Left renal cortex interstitium (tissue), 4 donors: ENCODE data around the gene KIAA1328. TPM values are rescaled to one million over a fixed set of nuclear protein-coding genes. Genes with fewer than 3 reads are reported as not detected.
"Not testable (repeated sequence)": the region's sequence is repeated elsewhere in the genome, so short reads cannot be mapped to it uniquely, and the experiment has no call there.

Source experiments
- DNase-seq, 4 donors: peaks; one replicate each; pipeline ENCODE4 v3.0.0-alpha.2; 2013; ENCODE audit warnings: low read depth in 4 of 4, low spot score in 2 of 4, missing footprints in 1 of 4
- polyA plus RNA-seq, 4 donors: library from polyadenylated mRNA; unstranded; fragments of 120-200 nt; gene quantifications; one replicate each; pipeline ENCODE4 v1.2.1, GENCODE V29; 2013; ENCODE audit not compliant: insufficient read length in 4 of 4

The KIAA1328 gene
- polyA plus RNA-seq, 4 donors = 8.6 to 13.6 (median 11.3) TPM

- DNase-seq = no peak
These were observed 295.6 kb downstream of the KIAA1328 start for GRCh38 chr18:37124516-37124915.

DNA sequence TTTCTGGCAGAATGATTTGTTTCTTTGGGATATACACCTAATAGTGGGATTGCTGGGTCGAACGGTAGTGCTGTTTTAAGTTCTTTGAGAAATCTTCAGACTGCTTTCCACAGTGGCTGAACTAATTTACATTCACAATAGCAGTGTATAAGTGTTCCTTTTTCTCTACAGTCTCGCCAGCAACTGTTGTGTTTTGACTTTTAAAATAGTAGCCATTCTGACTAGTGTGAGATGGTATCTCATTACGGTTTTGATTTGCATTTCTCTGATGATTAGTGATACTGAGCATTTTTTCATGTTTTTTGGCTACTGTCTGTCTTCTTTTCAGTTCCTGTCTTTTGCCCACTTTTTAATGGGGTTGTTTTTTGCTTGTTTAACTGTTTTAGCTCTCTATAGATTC is 306.2 kb downstream of the KIAA1328 start:
- DNase-seq = no peak

- DNase-seq = no peak
These were observed 309.5 kb downstream of the KIAA1328 start for GRCh38 chr18:37138456-37138855.

DNA sequence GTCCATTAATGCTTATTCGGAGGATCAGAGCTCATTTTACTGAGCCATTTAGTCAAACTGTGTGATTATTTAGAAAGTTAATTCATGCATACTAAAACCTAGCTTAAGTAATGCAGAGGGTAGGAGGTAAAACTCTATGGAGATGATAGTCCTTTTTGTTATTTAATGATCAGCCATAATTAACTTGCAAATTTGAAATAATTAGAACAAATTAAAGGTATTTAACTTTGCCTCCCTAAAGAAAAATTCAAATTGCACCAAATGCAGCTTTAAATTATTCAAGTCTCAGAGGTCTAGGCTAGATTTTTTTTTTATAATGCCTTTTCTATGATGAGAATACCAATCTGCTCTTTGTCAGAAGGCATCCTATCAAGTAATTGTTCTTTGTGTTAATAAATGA is 310.9 kb downstream of the KIAA1328 start:
- DNase-seq = no peak

DNA sequence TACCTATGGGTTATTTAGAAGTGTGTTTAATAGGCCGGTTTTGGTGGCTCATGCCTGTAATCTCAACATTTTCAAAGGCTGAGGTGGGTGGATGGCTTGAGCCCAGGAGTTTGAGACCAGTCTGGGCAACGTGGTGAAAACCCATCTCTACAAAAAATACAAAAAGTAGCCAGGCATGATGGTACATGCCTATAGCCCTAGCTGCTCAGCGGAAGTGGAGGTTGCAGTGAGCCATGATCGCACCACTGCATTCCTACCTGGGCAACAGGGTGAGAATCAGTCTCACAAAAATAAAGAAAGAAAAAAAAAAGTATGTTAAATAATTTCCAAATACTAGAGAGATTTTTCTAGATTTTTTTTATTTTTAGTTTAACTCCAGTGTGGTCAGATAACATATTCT is 316.0 kb downstream of the KIAA1328 start:
- no peak for DNase-seq

GRCh38 chr18:37156330-37156942 is 327.5 kb downstream of the KIAA1328 start:
- DNase-seq = no peak

DNA sequence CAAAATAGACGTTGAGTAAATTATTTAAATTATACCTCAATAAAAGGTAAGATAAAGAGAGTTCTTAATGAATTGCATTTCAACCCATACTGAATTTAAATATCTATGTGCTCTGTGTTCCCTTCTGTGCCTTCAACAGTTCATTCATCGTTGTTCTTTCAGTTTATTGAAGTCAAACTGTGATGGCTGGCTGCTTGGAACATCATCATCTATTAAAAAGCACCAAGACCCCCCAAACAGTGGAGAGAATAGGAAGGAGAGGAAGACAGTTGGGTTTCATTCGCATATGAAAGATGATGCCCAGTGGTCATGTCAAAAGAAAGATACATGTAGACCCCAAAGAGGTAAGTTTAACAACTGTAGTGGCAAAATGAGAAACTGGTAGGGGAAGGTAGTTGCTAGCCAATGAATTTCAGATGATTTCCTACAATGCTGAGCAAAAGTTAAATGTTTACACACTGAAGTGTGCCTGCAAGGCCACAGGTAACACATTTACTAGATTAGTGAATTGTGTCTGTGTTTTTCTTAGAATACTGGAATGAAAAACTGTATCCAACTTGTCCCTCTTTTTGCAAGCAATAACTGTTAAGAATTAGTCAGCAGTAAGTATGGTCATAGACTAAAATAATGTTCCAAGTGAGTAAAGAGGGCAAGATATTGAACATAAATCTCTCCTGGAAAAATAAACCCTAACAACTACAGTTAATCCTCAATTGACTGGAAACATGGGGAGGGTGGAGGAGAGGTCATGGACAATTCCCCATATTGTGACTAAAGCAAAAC is 331.3 kb downstream of the KIAA1328 start:
- DNase-seq = peak in 1 of 4 donors; percentile 19

DNA sequence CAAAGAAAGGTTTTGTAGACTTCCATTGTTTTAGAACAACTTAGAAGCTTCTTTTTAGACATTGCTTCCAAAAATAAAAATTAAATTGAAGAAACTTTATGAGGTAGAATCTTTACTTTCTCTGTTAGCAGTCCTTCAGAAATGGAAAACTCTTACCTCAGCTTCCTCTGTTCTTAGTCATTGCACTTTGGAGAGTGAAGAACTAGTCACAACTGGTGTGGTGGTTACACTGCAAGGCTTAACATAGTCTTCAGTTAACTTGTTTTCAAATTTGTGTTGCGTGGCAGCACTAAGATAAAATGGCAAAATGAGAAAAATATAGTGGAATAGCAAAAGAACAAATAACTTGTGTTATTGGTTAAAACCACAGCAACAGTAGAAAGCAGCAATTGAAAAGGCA is 332.6 kb downstream of the KIAA1328 start:
- DNase-seq = no peak

DNA sequence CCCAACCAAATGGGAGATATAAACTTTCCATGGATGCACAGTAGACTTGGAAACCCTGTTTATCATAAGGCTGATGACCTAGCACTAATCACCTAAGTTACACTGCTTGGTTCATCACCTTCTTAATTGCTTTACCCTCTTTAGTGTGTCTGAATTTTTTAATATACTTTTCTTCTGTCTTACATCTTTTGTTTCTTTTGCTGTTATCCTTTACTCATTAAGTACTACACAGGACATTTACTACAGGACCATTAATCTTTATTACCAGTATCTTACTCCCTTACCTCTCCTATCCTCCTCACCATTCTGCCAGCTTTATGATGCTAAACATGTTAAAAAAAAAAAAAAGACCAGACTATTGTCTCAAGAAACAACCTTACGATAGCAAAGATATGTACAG is 333.6 kb downstream of the KIAA1328 start:
- peak in 1 of 4 donors; percentile 29 for DNase-seq

DNA sequence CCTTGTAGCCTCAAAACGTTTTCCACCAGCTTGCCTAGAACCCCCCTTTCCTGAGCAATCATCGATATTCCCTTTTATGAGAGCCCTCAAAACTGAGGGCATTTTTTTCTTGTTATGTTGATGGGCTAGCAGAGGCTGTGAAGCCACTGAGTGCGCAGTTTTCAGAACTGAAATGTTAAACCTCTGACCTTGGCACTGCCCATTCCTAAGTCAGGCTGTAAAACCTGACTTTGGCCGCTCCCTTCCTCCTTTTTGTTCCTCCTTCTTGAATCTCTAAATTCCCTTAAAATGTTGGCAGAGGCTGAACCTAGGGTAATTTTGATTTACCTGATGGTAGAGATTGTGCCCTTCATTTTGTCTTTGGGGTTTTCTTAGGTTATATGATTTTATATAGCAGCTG is 334.2 kb downstream of the KIAA1328 start:
- no peak for DNase-seq

DNA sequence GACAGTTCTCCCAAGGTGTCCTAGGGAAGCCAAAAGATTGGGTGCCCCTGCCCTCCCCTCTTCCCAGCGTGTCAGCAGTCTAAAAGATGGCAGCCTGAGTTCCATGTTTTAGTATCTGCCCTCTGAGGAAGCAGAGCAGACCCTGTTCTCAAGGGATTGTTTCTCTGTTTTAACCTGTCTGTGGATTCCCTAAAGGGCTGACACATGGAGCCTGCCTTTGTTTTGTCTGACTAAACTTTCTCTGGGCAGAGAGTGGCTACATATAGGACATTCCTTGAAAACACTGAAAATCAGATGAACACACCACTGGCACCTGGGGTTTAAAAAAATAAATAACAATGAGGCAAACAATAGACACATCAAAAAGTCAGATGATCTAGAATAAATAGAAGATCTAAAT is 337.6 kb downstream of the KIAA1328 start:
- DNase-seq = no peak

DNA sequence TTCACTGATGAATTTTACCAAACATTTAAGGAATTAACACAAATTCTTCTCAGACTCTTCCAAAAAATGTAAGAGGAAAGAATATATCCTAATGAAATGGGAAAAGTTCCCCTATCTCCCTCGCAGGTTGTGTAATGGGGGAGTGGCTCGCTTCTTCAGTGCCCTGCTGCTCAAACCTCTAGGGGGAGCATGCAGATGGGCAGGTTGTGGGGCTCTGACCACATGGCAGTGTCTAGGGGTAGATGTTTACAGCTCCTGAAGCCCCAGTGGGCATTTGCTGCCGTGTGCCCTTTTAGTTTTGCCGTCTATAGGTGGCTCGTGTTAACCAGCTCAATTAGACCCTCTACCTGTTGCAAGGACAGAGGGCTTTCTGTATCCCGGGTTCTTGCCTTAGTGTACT is 338.0 kb downstream of the KIAA1328 start:
- not testable (repeated sequence) for DNase-seq

- DNase-seq = no peak
These were observed 342.1 kb downstream of the KIAA1328 start for GRCh38 chr18:37170984-37171383.

- no peak for DNase-seq
These were observed 344.5 kb downstream of the KIAA1328 start for GRCh38 chr18:37173384-37173783.

GRCh38 chr18:37175727-37176620 is 347.0 kb downstream of the KIAA1328 start:
- DNase-seq = no peak

- DNase-seq = no peak
These were observed 347.7 kb downstream of the KIAA1328 start for GRCh38 chr18:37176621-37176934.

DNA sequence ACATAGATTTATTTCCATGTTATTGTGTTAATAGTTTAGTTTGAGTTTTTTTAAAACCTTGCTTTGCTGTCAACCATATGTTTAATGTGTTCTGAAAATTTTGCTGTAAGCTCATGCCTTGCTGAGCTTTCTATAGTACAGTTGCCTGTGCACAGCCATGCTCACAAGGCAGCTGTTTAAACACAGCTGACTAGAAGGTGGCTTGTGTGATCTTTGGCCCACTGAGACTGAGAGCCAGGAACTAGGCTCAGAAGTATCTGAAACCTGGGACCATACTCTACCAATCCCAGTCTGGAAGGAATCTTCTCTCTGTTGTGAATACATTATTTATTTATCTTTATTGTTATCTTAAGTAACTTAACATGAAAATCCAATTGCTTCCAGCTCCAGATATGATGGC is 350.5 kb downstream of the KIAA1328 start:
- no peak for DNase-seq

DNA sequence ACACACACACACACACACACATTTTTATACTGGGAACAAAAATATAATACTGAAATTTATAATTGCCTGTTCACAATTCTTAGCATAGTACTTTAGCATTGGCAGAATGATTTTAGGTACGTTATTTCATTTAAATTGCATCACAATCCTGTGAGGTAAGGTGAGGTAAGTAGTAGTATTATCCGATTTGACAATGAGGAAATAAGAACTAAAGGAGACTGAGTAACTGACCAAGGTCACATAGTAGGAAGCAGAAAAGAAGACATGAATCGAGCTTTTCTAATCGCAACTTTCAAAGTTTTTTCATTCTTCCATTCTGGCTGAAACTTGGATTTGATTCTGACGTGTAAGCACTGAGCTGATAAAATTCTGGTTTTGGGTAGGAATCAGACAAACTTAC is 351.2 kb downstream of the KIAA1328 start:
- no peak for DNase-seq

DNA sequence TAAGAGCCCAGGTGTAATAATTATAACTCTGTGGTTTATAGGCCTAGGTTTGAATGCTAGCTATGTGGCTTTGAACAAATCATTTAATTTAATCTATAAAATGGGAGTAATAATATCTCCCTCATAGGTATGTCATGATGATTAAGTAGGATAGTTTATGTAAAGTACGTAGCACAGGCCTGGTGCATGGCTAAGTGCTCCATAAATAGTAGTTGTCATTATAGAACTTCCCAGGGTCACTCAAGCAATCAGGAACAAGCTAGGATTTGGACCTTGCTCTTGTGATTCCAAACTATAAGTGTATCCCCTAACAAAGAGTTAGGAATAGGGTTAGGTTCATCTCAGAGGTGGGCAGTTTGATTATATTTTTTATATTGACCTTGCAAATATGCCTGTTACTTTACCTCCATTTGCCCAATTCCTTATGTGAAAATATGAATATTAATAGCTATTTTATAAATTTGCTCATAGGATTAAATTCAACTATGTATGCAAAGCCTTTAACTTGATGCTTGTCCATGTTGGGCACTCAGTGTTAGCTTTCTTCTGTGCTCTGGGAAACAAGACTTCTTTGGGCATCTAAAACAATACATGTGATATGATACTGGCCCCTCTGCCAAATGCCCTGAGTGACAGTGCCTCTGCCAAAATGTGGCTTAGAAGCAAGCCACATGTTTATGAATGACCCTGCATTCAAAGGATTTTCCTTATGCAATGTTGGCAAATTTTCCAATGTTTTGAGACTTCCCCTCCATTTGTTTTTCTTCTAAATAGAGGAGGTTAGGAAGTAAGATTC is 353.6 kb downstream of the KIAA1328 start:
- no peak for DNase-seq

DNA sequence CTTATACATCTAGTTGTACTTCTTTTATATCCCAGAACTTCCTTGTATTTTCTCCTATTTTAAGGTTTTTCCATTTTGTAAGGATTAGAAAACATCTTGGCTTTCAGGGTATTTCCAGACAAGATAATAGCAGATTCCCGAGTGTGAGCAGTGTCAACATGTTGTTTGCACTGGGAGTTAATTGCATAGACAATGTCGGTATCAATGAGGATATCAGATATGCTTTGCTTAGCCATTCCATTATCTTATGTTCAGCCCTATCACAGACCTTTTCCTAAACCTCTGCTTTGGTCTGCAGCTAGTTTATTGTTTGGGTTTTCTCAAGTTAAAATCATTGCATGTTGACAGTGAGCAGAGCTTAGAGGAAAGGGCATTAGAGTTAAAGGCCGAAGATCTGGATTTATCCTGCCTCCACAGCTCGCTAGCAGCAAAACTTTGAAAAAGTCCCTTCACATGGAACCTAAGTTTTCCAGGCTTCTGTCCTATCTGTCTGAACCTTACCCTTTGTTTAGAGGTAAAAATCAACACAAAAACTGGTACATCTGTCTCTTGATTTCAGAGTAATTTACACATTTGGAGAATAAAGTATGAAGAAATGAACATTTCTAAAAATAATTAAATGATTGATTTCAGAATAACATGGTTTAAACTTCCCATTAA is 355.4 kb downstream of the KIAA1328 start:
- DNase-seq = no peak
